Mesendoderm (in vitro differentiated cells): Measurements from ENCODE around the gene ENKD1. TPM values are rescaled to one million over a fixed set of nuclear protein-coding genes. Genes with fewer than 3 reads are reported as not detected.

Experiments used
- DNase-seq: peaks from one replicate; pipeline ENCODE4 v3.0.0; 2013
- H2AK5ac ChIP-seq: 2 replicates; pipeline ENCODE4 v1.6.1; 2013; ENCODE audit warnings: low read length, inconsistent platforms
- H2BK120ac ChIP-seq: 2 replicates; pipeline ENCODE4 v1.6.1; 2013; ENCODE audit warnings: low read depth, mild to moderate bottlenecking, low read length, moderate library complexity, mixed read lengths
- H2BK15ac ChIP-seq: replicated peaks from 2 replicates; pipeline ENCODE4 v1.6.1; 2013; ENCODE audit warnings: low read depth, mild to moderate bottlenecking, moderate library complexity
- H2BK5ac ChIP-seq: 2 replicates; pipeline ENCODE4 v1.6.1; 2013; ENCODE audit warnings: low read length, inconsistent platforms
- H3K18ac ChIP-seq: 2 replicates; pipeline ENCODE4 v1.6.1; 2013; ENCODE audit warnings: mild to moderate bottlenecking, low read length, mixed read lengths
- H3K23ac ChIP-seq: one replicate; pipeline ENCODE4 v1.6.1; 2013; ENCODE audit warnings: low read length
- H3K27ac ChIP-seq: 2 replicates; pipeline ENCODE4 v1.5.1; 2013; ENCODE audit warnings: low read depth, mild to moderate bottlenecking, inconsistent platforms, low read length, moderate library complexity
- H3K27me3 ChIP-seq: 2 replicates; pipeline ENCODE4 v1.6.1; 2013; ENCODE audit warnings: low read length, control low read depth, mild to moderate bottlenecking, inconsistent platforms; ENCODE audit not compliant: insufficient read depth, poor library complexity
- H3K36me3 ChIP-seq: 2 replicates; pipeline ENCODE4 v1.6.1; 2013; ENCODE audit warnings: low read length, inconsistent platforms; ENCODE audit not compliant: control insufficient read depth, insufficient read depth
- H3K4ac ChIP-seq: one replicate; pipeline ENCODE4 v1.6.1; 2013; ENCODE audit warnings: low read depth, mild to moderate bottlenecking, low read length, moderate library complexity
- H3K4me1 ChIP-seq: 2 replicates; pipeline ENCODE4 v1.6.1; 2013; ENCODE audit warnings: low read depth, low read length, inconsistent platforms; ENCODE audit not compliant: control insufficient read depth
- H3K4me2 ChIP-seq: 2 replicates; pipeline ENCODE4 v1.6.1; 2013; ENCODE audit warnings: low read length
- H3K4me3 ChIP-seq: 2 replicates; pipeline ENCODE4 v1.5.1; 2013; ENCODE audit warnings: mild to moderate bottlenecking, low read length
- H3K56ac ChIP-seq: one replicate; pipeline ENCODE4 v1.6.1; 2013; ENCODE audit warnings: low read length
- H3K79me1 ChIP-seq: 2 replicates; pipeline ENCODE4 v1.6.1; 2013; ENCODE audit warnings: low read length, inconsistent platforms
- H3K79me2 ChIP-seq: 2 replicates; pipeline ENCODE4 v1.6.1; 2013; ENCODE audit warnings: mild to moderate bottlenecking, low read length; ENCODE audit not compliant: control insufficient read depth, insufficient read depth
- H3K9ac ChIP-seq: 2 replicates; pipeline ENCODE4 v1.6.1; 2013; ENCODE audit warnings: low read length, inconsistent platforms
- H4K5ac ChIP-seq: one replicate; pipeline ENCODE4 v1.6.1; 2013; ENCODE audit warnings: low read length
- H4K8ac ChIP-seq: one replicate; pipeline ENCODE4 v1.6.1; 2013; ENCODE audit warnings: low read depth, mild to moderate bottlenecking, control low read depth, low read length, moderate library complexity
- WGBS: extraction: QIAGEN DNeasy Blood & Tissue Kit; methylation state at CpG from one replicate; pipeline ENCODE4 v1.1.7; 2013; ENCODE audit warnings: low lambda C conversion rate, missing lambda C conversion rate; ENCODE audit not compliant: insufficient coverage; ENCODE audit errors: extremely low coverage; 5-methylcytosine and 5-hydroxymethylcytosine counted together
- polyA plus RNA-seq, 2 experiments: library from polyadenylated mRNA; stranded (reverse); fragments of 200-250 nt; gene quantifications; one replicate each; pipeline ENCODE4 v1.2.3, GENCODE V29; 2013

Gene ENKD1
- 4.8 TPM for polyA plus RNA-seq (2013, experiment 1 of 2)
- polyA plus RNA-seq (2013, experiment 2 of 2) = 5.1 TPM

- Histone ChIP-seq H3K56ac (peak within 1 kb of the TSS; percentile 90), H3K4me2 (peak within 1 kb of the TSS; percentile 70), H3K9ac (peak within 1 kb of the TSS; percentile 77), H2BK5ac (no peak within 1 kb of the TSS), H2BK15ac (no peak within 1 kb of the TSS), H4K8ac (no peak within 1 kb of the TSS), H3K18ac (peak within 1 kb of the TSS; percentile 51), H3K36me3 (no peaks in the 10 kb centered on the region), H4K5ac (no peak within 1 kb of the TSS), H2BK120ac (no peak within 1 kb of the TSS), H3K27ac (no peak within 1 kb of the TSS), H3K4ac (no peak within 1 kb of the TSS), H3K27me3 (no peaks in the 10 kb centered on the region), H2AK5ac (no peak within 1 kb of the TSS), H3K4me3 (peak within 1 kb of the TSS; percentile 58), H3K79me1 (no peaks in the 10 kb centered on the region), H3K4me1 (peaks cover 2% of the 10 kb centered on the region), H3K79me2 (no peaks in the 10 kb centered on the region), H3K23ac (no peak within 1 kb of the TSS)
- WGBS = no CpG with 5 or more reads among the region's 78 CpGs
- peak; percentile 91 for DNase-seq
Measured at GRCh38 chr16:67666559-67667452, at the start of gene ENKD1, which contains the start of gene C16orf86. Gene ENKD1 (minus strand): TSS chr16:67666750. CDS start chr16:67666442, 308 bp downstream. Gene C16orf86 (plus strand): TSS chr16:67666814. CDS start chr16:67666971, 157 bp downstream.

DNA sequence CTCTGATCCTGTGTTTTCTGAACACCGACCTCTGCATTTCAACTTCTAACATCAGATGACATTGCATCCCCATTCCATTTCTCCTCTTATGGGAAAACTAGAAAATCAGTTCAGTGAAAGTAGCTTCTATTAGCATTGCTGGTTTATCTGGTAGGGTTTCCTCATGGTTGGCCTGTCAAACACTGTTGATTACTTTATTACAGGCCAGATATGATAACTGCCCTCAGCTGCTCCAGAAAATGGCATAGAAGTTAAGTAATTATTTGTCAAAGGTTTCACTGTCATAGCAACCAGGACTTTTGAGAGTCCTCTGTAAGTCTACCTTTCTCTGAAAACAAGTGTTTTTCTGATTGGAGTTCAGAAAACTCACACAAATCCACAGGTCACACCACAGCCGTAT, 49.5 kb upstream of the ENKD1 start:
- Histone ChIP-seq H3K36me3 (no peaks in the 10 kb centered on the region), H3K23ac (no peak overlapping the region), H3K4ac (no peak overlapping the region), H3K79me1 (peaks cover 13% of the 10 kb centered on the region), H4K8ac (no peak overlapping the region), H3K4me2 (no peak overlapping the region), H3K9ac (no peak overlapping the region), H2BK120ac (no peak overlapping the region), H2AK5ac (no peak overlapping the region), H3K27me3 (no peaks in the 10 kb centered on the region), H2BK15ac (no peak overlapping the region), H3K4me1 (peaks cover 8% of the 10 kb centered on the region), H4K5ac (no peak overlapping the region), H2BK5ac (no peak overlapping the region), H3K79me2 (peaks cover 21% of the 10 kb centered on the region), H3K4me3 (no peak overlapping the region), H3K27ac (no peak overlapping the region), H3K56ac (no peak overlapping the region), H3K18ac (no peak overlapping the region)
- WGBS = no CpG with 5 or more reads among the region's 2 CpGs
- no peak for DNase-seq

- no peak overlapping the region for H3K23ac ChIP-seq
- H3K4ac ChIP-seq = no peak overlapping the region
- no peak overlapping the region for H4K8ac ChIP-seq
- H2AK5ac ChIP-seq = no peak overlapping the region
- no peaks in the 10 kb centered on the region for H3K27me3 ChIP-seq
- H3K79me2 ChIP-seq = peaks cover 26% of the 10 kb centered on the region
- no peak overlapping the region for H3K4me3 ChIP-seq
- no peak overlapping the region for H2BK5ac ChIP-seq
- no CpG with 5 or more reads among the region's 1 CpG for WGBS
- H3K36me3 ChIP-seq = no peaks in the 10 kb centered on the region
- no peak overlapping the region for H3K4me2 ChIP-seq
- H3K18ac ChIP-seq = no peak overlapping the region
- H2BK15ac ChIP-seq = no peak overlapping the region
- no peak overlapping the region for H2BK120ac ChIP-seq
- no peak overlapping the region for H3K9ac ChIP-seq
- no peak overlapping the region for H3K56ac ChIP-seq
- H3K4me1 ChIP-seq = peaks cover 3% of the 10 kb centered on the region
- no peak for DNase-seq
- H4K5ac ChIP-seq = no peak overlapping the region
- H3K27ac ChIP-seq = no peak overlapping the region
- peaks cover 16% of the 10 kb centered on the region for H3K79me1 ChIP-seq
Measured at GRCh38 chr16:67714522-67714921, 48.0 kb upstream of the ENKD1 start.

DNA sequence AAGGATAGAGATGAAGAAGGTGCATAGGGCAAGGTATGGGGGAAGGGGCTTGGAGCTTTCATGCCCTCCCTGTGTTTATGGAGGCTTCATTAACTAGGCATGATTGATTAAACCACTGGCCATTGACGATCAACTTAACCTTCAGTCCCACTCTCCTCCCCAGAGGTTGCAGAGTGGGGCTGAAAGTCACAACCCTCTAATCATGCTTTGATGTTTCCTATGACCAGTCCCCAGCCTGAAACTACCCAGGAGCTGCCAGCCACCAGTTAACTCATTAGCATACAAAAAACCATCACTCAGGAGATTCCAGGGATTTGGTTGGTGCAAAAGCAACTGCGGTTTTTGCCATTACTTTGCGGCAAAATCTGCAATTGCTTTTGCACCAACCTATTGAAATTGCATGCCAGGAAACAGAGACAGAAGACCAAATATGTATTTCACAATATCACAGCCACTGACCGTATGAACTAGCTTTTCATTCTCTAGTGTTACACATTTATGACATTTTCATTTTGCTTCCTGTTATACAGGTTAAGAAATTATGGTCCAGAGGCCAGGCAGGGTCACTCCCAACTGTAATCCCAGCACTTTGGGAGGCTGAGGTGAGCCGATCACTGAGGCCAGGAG, 47.2 kb upstream of the ENKD1 start:
- H3K4ac ChIP-seq = no peak overlapping the region
- no peak overlapping the region for H2BK5ac ChIP-seq
- no peak overlapping the region for H4K8ac ChIP-seq
- H2BK120ac ChIP-seq = no peak overlapping the region
- WGBS = no CpG with 5 or more reads among the region's 5 CpGs
- no peaks in the 10 kb centered on the region for H3K36me3 ChIP-seq
- H3K4me1 ChIP-seq = peaks cover 3% of the 10 kb centered on the region
- H3K56ac ChIP-seq = no peak overlapping the region
- no peak overlapping the region for H3K23ac ChIP-seq
- H2AK5ac ChIP-seq = no peak overlapping the region
- peaks cover 26% of the 10 kb centered on the region for H3K79me2 ChIP-seq
- no peaks in the 10 kb centered on the region for H3K27me3 ChIP-seq
- no peak overlapping the region for H3K9ac ChIP-seq
- H3K79me1 ChIP-seq = peaks cover 16% of the 10 kb centered on the region
- H3K4me2 ChIP-seq = no peak overlapping the region
- H3K27ac ChIP-seq = no peak overlapping the region
- H3K4me3 ChIP-seq = no peak overlapping the region
- no peak overlapping the region for H2BK15ac ChIP-seq
- no peak overlapping the region for H3K18ac ChIP-seq
- peak; percentile 54 for DNase-seq
- H4K5ac ChIP-seq = no peak overlapping the region

DNA sequence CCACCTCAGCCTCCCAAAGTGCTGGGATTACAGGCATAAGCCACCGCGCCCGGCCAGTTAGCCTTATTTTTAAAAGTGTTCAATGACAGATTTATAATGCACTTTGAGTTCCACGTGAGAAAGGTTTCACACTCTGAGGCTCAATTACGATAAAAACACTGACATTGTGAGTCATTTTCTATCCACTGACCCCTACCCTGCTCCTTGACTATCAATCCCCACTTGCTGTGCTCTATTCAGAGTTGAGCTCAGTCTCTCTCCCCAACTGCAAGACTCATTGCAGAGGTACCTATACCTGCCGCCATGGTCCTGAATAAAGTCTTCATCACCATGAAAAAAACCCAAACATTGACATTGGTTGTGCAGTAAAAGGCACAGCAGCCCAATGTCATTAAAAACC, 44.1 kb upstream of the ENKD1 start:
- Histone ChIP-seq H4K8ac (no peak overlapping the region), H3K9ac (no peak overlapping the region), H3K23ac (no peak overlapping the region), H3K79me1 (peaks cover 8% of the 10 kb centered on the region), H2AK5ac (no peak overlapping the region), H3K4ac (no peak overlapping the region), H2BK5ac (no peak overlapping the region), H3K18ac (no peak overlapping the region), H2BK15ac (no peak overlapping the region), H3K27me3 (no peaks in the 10 kb centered on the region), H3K79me2 (peaks cover 18% of the 10 kb centered on the region), H3K36me3 (no peaks in the 10 kb centered on the region), H3K4me2 (no peak overlapping the region), H2BK120ac (no peak overlapping the region), H3K56ac (no peak overlapping the region), H3K4me1 (peaks cover 3% of the 10 kb centered on the region), H3K27ac (no peak overlapping the region), H4K5ac (no peak overlapping the region), H3K4me3 (no peak overlapping the region)
- DNase-seq = no peak
- no CpG with 5 or more reads among the region's 6 CpGs for WGBS
